ENCODE measurements around the gene IL1RAPL2.
"Not testable (repeated sequence)": the region's sequence is repeated elsewhere in the genome, so short reads cannot be mapped to it uniquely, and the experiment has no call there.

- not testable (repeated sequence) for TF ChIP-seq EP300 (IDR thresholded peaks at IDR 0.05); CTCF (IDR thresholded peaks at IDR 0.05); HMGXB4 (CRISPR knock-in tag; IDR thresholded peaks at IDR 0.05; ENCODE audit: borderline replicate concordance); RNF2 (IDR thresholded peaks at IDR 0.05; ENCODE audit: borderline replicate concordance, low read depth)
These were observed 1230.9 kb downstream of the IL1RAPL2 start for GRCh38 chrX:105796877-105797276.
